HG03095 (cell line): ENCODE data around the gene TADA2A.
A peak's percentile ranks its signal among the peaks of the same experiment; 100 is the strongest.

Source experiments
- ATAC-seq: cut with Tn5 transposase; IDR thresholded peaks from one replicate; pipeline ENCODE4 v1.9.1; 2021; ENCODE audit warnings: moderate library complexity; ENCODE audit not compliant: unreplicated experiment

Gene TADA2A

GRCh38 chr17:37406635-37407461 is at the start of gene TADA2A, which contains the start of gene ACACA:
TADA2A (plus strand) TSS chr17:37406886; CDS start chr17:37411366, 4,480 bp downstream.
ACACA (minus strand) TSS chr17:37406836; CDS start chr17:37406299, 537 bp downstream.
- ATAC-seq, result peak; percentile 68

GRCh38 chr17:37358098-37358829 is 48.4 kb upstream of the TADA2A start:
- peak; percentile 8 for ATAC-seq

GRCh38 chr17:37358830-37359681 is 47.6 kb upstream of the TADA2A start:
- peak; percentile 83 for ATAC-seq

GRCh38 chr17:37359682-37360188 is 47.0 kb upstream of the TADA2A start:
- no peak for ATAC-seq

- no peak for ATAC-seq
Observed at GRCh38 chr17:37360632-37361031, 46.1 kb upstream of the TADA2A start.

GRCh38 chr17:37361543-37361942 is 45.1 kb upstream of the TADA2A start:
- ATAC-seq, result no peak

GRCh38 chr17:37365589-37365988 is 41.1 kb upstream of the TADA2A start:
- ATAC-seq, result no peak

- ATAC-seq, result no peak
Observed at GRCh38 chr17:37368577-37368976, 38.1 kb upstream of the TADA2A start.

- ATAC-seq, result no peak
Observed at GRCh38 chr17:37373530-37374159, 33.0 kb upstream of the TADA2A start.

- no peak for ATAC-seq
Observed at GRCh38 chr17:37375706-37376105, 31.0 kb upstream of the TADA2A start, which contains the start of gene C17orf78. C17orf78 (plus strand) TSS chr17:37375985; CDS start chr17:37376093, 108 bp downstream.

GRCh38 chr17:37382056-37382455 is 24.6 kb upstream of the TADA2A start:
- no peak for ATAC-seq

- ATAC-seq, result no peak
Observed at GRCh38 chr17:37384560-37385149, 22.0 kb upstream of the TADA2A start.

- ATAC-seq, result no peak
Observed at GRCh38 chr17:37385474-37385990, 21.2 kb upstream of the TADA2A start.

- ATAC-seq, result no peak
Observed at GRCh38 chr17:37386462-37386861, 20.2 kb upstream of the TADA2A start.

GRCh38 chr17:37388266-37388665 is 18.4 kb upstream of the TADA2A start:
- ATAC-seq, result no peak

GRCh38 chr17:37389160-37389559 is 17.5 kb upstream of the TADA2A start:
- ATAC-seq, result no peak

- no peak for ATAC-seq
Observed at GRCh38 chr17:37391146-37391545, 15.5 kb upstream of the TADA2A start.

GRCh38 chr17:37392024-37392590 is 14.6 kb upstream of the TADA2A start:
- ATAC-seq, result peak; percentile 66

- no peak for ATAC-seq
Observed at GRCh38 chr17:37393352-37393751, 13.3 kb upstream of the TADA2A start.
